Mesenchymal stem cell (in vitro differentiated cells and primary cell): Measurements from ENCODE around the gene ERI3.

ENCODE experiments used
- DNase-seq: peaks from one replicate; pipeline ENCODE4 v3.0.0-alpha.2; 2013
- H2AFZ ChIP-seq: one replicate; pipeline ENCODE4 v1.6.1; 2013; ENCODE audit warnings: low read depth, mild to moderate bottlenecking, control low read depth, inconsistent platforms, low read length, moderate library complexity
- H2AK5ac ChIP-seq: 2 replicates; pipeline ENCODE4 v1.6.1; 2013; ENCODE audit warnings: low read length, moderate library complexity, mild to moderate bottlenecking, inconsistent platforms; ENCODE audit not compliant: severe bottlenecking
- H2BK120ac ChIP-seq: one replicate; pipeline ENCODE4 v1.6.1; 2013; ENCODE audit warnings: low read depth, mild to moderate bottlenecking, inconsistent platforms, low read length, moderate library complexity
- H2BK12ac ChIP-seq, 2 experiments: one replicate each; pipeline ENCODE4 v1.6.1; 2013; ENCODE audit warnings: inconsistent platforms in 2 of 2, low read length in 2 of 2, mild to moderate bottlenecking in 2 of 2, moderate library complexity in 2 of 2, control low read depth in 1 of 2
- H2BK15ac ChIP-seq: one replicate; pipeline ENCODE4 v1.6.1; 2013; ENCODE audit warnings: mild to moderate bottlenecking, low read depth, inconsistent platforms; ENCODE audit not compliant: poor library complexity, severe bottlenecking
- H2BK5ac ChIP-seq: 2 replicates; pipeline ENCODE4 v1.6.1; 2013; ENCODE audit warnings: low read depth, mild to moderate bottlenecking, low read length, control low read depth, inconsistent platforms; ENCODE audit not compliant: poor library complexity, severe bottlenecking
- H3K14ac ChIP-seq, 2 experiments: one replicate each; pipeline ENCODE4 v1.6.1; 2013; ENCODE audit warnings: inconsistent platforms in 2 of 2, low read length in 2 of 2, control low read depth in 1 of 2, mild to moderate bottlenecking in 1 of 2, moderate library complexity in 1 of 2
- H3K18ac ChIP-seq, 2 experiments: one replicate each; pipeline ENCODE4 v1.6.1; 2013; ENCODE audit warnings: inconsistent platforms in 2 of 2, low read length in 2 of 2, control low read depth in 1 of 2, low read depth in 1 of 2, mild to moderate bottlenecking in 1 of 2
- H3K23ac ChIP-seq, 2 experiments: one replicate each; pipeline ENCODE4 v1.6.1; 2013; ENCODE audit warnings: inconsistent platforms in 2 of 2, low read length in 2 of 2, mild to moderate bottlenecking in 2 of 2, moderate library complexity in 2 of 2, control low read depth in 1 of 2
- H3K27ac ChIP-seq: 2 replicates; pipeline ENCODE4 v1.5.1; 2013; ENCODE audit warnings: mild to moderate bottlenecking, moderate library complexity, low read length, control low read depth, inconsistent platforms; ENCODE audit not compliant: poor library complexity, severe bottlenecking
- H3K27me3 ChIP-seq, 2 experiments: 2 replicates each; pipeline versions ENCODE4 v1.6.1 to v1.7.0; 2013; ENCODE audit warnings: low read length in 2 of 2, mild to moderate bottlenecking in 2 of 2, moderate library complexity in 2 of 2, control low read depth in 1 of 2, inconsistent platforms in 1 of 2; ENCODE audit not compliant: control insufficient read depth in 1 of 2, insufficient read depth in 1 of 2
- H3K36me3 ChIP-seq, 2 experiments: 2 replicates each; pipeline versions ENCODE4 v1.6.1 to v1.7.0; 2013; ENCODE audit warnings: low read length in 2 of 2, control low read depth in 1 of 2, inconsistent platforms in 1 of 2, low read depth in 1 of 2, mild to moderate bottlenecking in 1 of 2; ENCODE audit not compliant: insufficient read depth in 2 of 2, control insufficient read depth in 1 of 2
- H3K4ac ChIP-seq, 2 experiments: one replicate each; pipeline ENCODE4 v1.6.1; 2013; ENCODE audit warnings: inconsistent platforms in 2 of 2, low read length in 2 of 2, mild to moderate bottlenecking in 2 of 2, moderate library complexity in 2 of 2, control low read depth in 1 of 2, low read depth in 1 of 2
- H3K4me1 ChIP-seq: 2 replicates; pipeline ENCODE4 v1.6.1; 2013; ENCODE audit warnings: low read depth, low read length, control low read depth; ENCODE audit not compliant: control insufficient read depth, insufficient read depth
- H3K4me2 ChIP-seq: 2 replicates; pipeline ENCODE4 v1.6.1; 2013; ENCODE audit warnings: low read length, mild to moderate bottlenecking, inconsistent platforms; ENCODE audit not compliant: poor library complexity, severe bottlenecking
- H3K4me3 ChIP-seq, 2 experiments: 2 replicates each; pipeline versions ENCODE4 v1.5.1 to v1.7.0; 2013; ENCODE audit warnings: low read length in 2 of 2, mild to moderate bottlenecking in 2 of 2, control low read depth in 1 of 2, low read depth in 1 of 2; ENCODE audit not compliant: insufficient read depth in 1 of 2
- H3K79me1 ChIP-seq: replicated peaks from 2 replicates; pipeline ENCODE4 v1.6.1; 2013; ENCODE audit warnings: mild to moderate bottlenecking, control low read depth, low read length, inconsistent platforms; ENCODE audit not compliant: poor library complexity, severe bottlenecking
- H3K9ac ChIP-seq: 2 replicates; pipeline ENCODE4 v1.7.0; 2013; ENCODE audit warnings: mild to moderate bottlenecking, low read length, moderate library complexity
- H3K9me3 ChIP-seq: 2 replicates; pipeline ENCODE4 v1.7.0; 2013; ENCODE audit warnings: mild to moderate bottlenecking, low read length; ENCODE audit not compliant: control insufficient read depth
- H4K8ac ChIP-seq: one replicate; pipeline ENCODE4 v1.6.1; 2013; ENCODE audit warnings: inconsistent platforms, mild to moderate bottlenecking, low read length, moderate library complexity
- H4K91ac ChIP-seq: one replicate; pipeline ENCODE4 v1.6.1; 2013; ENCODE audit warnings: mild to moderate bottlenecking, low read length, inconsistent platforms
- WGBS: methylation state at CpG from one replicate; pipeline ENCODE4 v1.1.7; 2013; ENCODE audit warnings: mixed read lengths; 5-methylcytosine and 5-hydroxymethylcytosine counted together

Gene ERI3

GRCh38 chr1:44334968-44335367 is 20.1 kb downstream of the ERI3 start:
- Histone ChIP-seq H3K4ac (no peak overlapping the region), H3K36me3 (peaks cover 18 to 62% of the 10 kb centered on the region in 2 experiments), H2AK5ac (no peak overlapping the region), H3K18ac (no peak overlapping the region), H3K9ac (no peak overlapping the region), H2BK15ac (no peak overlapping the region), H3K79me1 (peaks cover 52% of the 10 kb centered on the region), H3K9me3 (peaks cover 9% of the 10 kb centered on the region), H4K91ac (no peak overlapping the region), H2AFZ (no peak overlapping the region), H3K4me2 (no peak overlapping the region), H3K27me3 (no peaks in the 10 kb centered on the region), H3K14ac (no peak overlapping the region), H3K27ac (no peak overlapping the region), H4K8ac (no peak overlapping the region), H2BK12ac (no peak overlapping the region), H3K4me1 (peaks cover 18% of the 10 kb centered on the region), H2BK120ac (no peak overlapping the region), H2BK5ac (no peak overlapping the region), H3K23ac (no peak overlapping the region), H3K4me3 (no peak overlapping the region)
- WGBS, result 100% methylated on average over 2 of the region's 3 CpGs
- DNase-seq, result no peak

- Histone ChIP-seq H3K23ac (no peak overlapping the region), H4K91ac (no peak overlapping the region), H3K9ac (no peak overlapping the region), H4K8ac (no peak overlapping the region), H3K14ac (no peak overlapping the region), H3K4ac (no peak overlapping the region), H3K9me3 (peaks cover 6% of the 10 kb centered on the region), H2AFZ (no peak overlapping the region), H3K4me3 (no peak overlapping the region), H2BK5ac (no peak overlapping the region), H3K27ac (no peak overlapping the region), H3K79me1 (peaks cover 44% of the 10 kb centered on the region), H3K36me3 (peaks cover 12 to 54% of the 10 kb centered on the region in 2 experiments), H2BK12ac (no peak overlapping the region), H3K18ac (no peak overlapping the region), H3K27me3 (no peaks in the 10 kb centered on the region), H2AK5ac (no peak overlapping the region), H3K4me1 (peaks cover 18% of the 10 kb centered on the region), H2BK15ac (no peak overlapping the region), H2BK120ac (no peak overlapping the region), H3K4me2 (no peak overlapping the region)
- WGBS, result 90% methylated on average over 5 of the region's 6 CpGs
- DNase-seq, result no peak
Observed at GRCh38 chr1:44333376-44333775, 21.7 kb downstream of the ERI3 start.

GRCh38 chr1:44332505-44332904 is 22.6 kb downstream of the ERI3 start:
- no peak overlapping the region for H3K4ac ChIP-seq
- H3K18ac ChIP-seq, result no peak overlapping the region
- no peaks in the 10 kb centered on the region for H3K27me3 ChIP-seq
- peaks cover 21% of the 10 kb centered on the region for H3K4me1 ChIP-seq
- 97% methylated on average over 9 of the region's 9 CpGs for WGBS
- H3K4me2 ChIP-seq, result no peak overlapping the region
- no peak overlapping the region for H2BK5ac ChIP-seq
- H2BK120ac ChIP-seq, result no peak overlapping the region
- H2AFZ ChIP-seq, result no peak overlapping the region
- no peak for DNase-seq
- H3K9me3 ChIP-seq, result no peaks in the 10 kb centered on the region
- no peak overlapping the region for H3K9ac ChIP-seq
- H3K4me3 ChIP-seq, result no peak overlapping the region
- H3K36me3 ChIP-seq, result peaks cover 9 to 46% of the 10 kb centered on the region in 2 experiments
- no peak overlapping the region for H3K23ac ChIP-seq
- H4K8ac ChIP-seq, result no peak overlapping the region
- no peak overlapping the region for H4K91ac ChIP-seq
- peak overlapping the region; percentile 26 for H2AK5ac ChIP-seq
- peaks cover 40% of the 10 kb centered on the region for H3K79me1 ChIP-seq
- no peak overlapping the region for H2BK15ac ChIP-seq
- H2BK12ac ChIP-seq, result no peak overlapping the region
- no peak overlapping the region for H3K27ac ChIP-seq
- no peak overlapping the region for H3K14ac ChIP-seq

GRCh38 chr1:44330935-44331334 is 24.1 kb downstream of the ERI3 start:
- no peak overlapping the region for H3K9ac ChIP-seq
- WGBS, result 96% methylated on average over 2 of the region's 2 CpGs
- no peak overlapping the region for H3K4me2 ChIP-seq
- H3K4ac ChIP-seq, result no peak overlapping the region
- H2BK15ac ChIP-seq, result no peak overlapping the region
- no peak overlapping the region for H2AK5ac ChIP-seq
- H3K79me1 ChIP-seq, result peaks cover 43% of the 10 kb centered on the region
- DNase-seq, result no peak
- H3K18ac ChIP-seq, result no peak overlapping the region
- H2BK120ac ChIP-seq, result no peak overlapping the region
- H4K91ac ChIP-seq, result no peak overlapping the region
- H2BK12ac ChIP-seq, result no peak overlapping the region
- peaks cover 9 to 30% of the 10 kb centered on the region in 2 experiments for H3K36me3 ChIP-seq
- H3K27ac ChIP-seq, result no peak overlapping the region
- no peak overlapping the region for H2BK5ac ChIP-seq
- H4K8ac ChIP-seq, result no peak overlapping the region
- H3K4me1 ChIP-seq, result peaks cover 18% of the 10 kb centered on the region
- H3K14ac ChIP-seq, result no peak overlapping the region
- H3K27me3 ChIP-seq, result no peaks in the 10 kb centered on the region
- H2AFZ ChIP-seq, result no peak overlapping the region
- H3K9me3 ChIP-seq, result no peaks in the 10 kb centered on the region
- H3K4me3 ChIP-seq, result no peak overlapping the region
- no peak overlapping the region for H3K23ac ChIP-seq
